Epithelial cell of proximal tubule (primary cell): ENCODE results near the gene LGALSL. TPM values are rescaled to one million over a fixed set of nuclear protein-coding genes. Genes with fewer than 3 reads are reported as not detected.

Experiments used
- DNase-seq: peaks from one replicate; pipeline ENCODE4 v3.0.0-alpha.2; 2011; ENCODE audit warnings: low read depth
- H3K4me3 ChIP-seq: 2 replicates; pipeline ENCODE4 v1.5.1; 2011; ENCODE audit warnings: low read depth, mild to moderate bottlenecking, low read length
- total RNA-seq: library from RNA; depleted of rRNA; stranded (reverse); fragments of >200 nt; gene quantifications from 2 replicates; pipeline ENCODE4 v1.2.3, GENCODE V29; 2015
- TF ChIP-seq, protein P1 (sequence below): conservative IDR thresholded peaks from 2 replicates; pipeline ENCODE4 v1.5.1; 2012; ENCODE audit warnings: low read depth, mild to moderate bottlenecking, low read length

The LGALSL gene
- total RNA-seq: 4.4 and 20.1 TPM in 2 replicates

DNA sequence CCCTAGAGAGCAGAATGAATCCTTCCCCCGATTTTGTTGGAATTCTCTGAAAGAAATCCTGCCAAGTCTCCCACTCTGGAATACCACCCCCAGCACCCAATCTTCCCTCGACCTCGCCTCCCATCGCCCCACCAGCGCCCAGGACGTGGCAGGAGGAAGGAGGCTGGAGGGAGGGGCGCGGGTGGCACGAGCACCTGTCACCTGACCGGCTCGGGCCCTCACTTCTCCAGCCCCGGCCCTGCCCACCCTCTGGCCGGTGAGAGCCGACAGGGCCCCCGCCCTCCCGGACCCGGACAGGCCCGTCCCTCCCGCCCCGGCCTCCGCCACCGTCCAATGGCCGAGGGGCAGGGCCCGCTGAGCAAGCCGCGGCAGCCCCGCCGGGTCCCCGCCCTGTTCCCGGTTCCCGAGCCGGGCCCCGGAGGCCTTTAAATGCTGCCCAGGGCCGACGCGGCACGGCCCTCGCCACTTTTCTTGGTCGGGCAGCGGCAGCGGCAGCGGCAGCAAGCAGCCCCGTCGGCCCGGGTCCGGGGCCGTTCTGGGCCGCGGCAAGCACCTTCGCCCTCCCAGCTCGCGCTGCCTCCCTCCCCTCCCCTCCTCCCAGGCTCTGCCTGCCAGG lies at the start of gene LGALSL:
Gene LGALSL (plus strand): TSS at position 393 of the 616 bp plus-strand sequence. CDS start 384 bp downstream, outside the sequence.
- H3K4me3 ChIP-seq: peak within 1 kb of the TSS; percentile 71
- no peak for DNase-seq
- TF ChIP-seq, protein P1, sequence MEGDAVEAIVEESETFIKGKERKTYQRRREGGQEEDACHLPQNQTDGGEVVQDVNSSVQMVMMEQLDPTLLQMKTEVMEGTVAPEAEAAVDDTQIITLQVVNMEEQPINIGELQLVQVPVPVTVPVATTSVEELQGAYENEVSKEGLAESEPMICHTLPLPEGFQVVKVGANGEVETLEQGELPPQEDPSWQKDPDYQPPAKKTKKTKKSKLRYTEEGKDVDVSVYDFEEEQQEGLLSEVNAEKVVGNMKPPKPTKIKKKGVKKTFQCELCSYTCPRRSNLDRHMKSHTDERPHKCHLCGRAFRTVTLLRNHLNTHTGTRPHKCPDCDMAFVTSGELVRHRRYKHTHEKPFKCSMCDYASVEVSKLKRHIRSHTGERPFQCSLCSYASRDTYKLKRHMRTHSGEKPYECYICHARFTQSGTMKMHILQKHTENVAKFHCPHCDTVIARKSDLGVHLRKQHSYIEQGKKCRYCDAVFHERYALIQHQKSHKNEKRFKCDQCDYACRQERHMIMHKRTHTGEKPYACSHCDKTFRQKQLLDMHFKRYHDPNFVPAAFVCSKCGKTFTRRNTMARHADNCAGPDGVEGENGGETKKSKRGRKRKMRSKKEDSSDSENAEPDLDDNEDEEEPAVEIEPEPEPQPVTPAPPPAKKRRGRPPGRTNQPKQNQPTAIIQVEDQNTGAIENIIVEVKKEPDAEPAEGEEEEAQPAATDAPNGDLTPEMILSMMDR: no peak

DNA sequence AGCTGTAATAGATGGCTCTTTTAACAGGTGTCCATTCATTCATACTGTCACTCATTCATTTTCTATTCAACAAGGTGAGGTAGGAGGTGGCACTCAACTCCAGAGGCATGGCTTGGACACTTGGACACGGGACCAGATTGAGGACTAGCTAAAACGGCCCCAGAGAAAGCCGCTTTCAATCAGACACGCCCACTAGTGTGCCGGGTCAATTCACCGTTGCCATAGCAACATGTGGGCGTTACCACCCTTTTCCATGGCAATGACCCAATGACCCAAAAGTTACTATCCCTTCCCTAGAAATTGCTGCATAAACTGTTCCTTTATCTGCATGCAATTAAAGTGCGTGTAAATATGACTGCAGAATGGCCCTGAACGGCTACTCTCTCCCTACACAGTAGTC lies 49.2 kb upstream of the LGALSL start:
- TF ChIP-seq, protein P1: no peak
- DNase-seq: no peak
- no peak overlapping the region for H3K4me3 ChIP-seq

DNA sequence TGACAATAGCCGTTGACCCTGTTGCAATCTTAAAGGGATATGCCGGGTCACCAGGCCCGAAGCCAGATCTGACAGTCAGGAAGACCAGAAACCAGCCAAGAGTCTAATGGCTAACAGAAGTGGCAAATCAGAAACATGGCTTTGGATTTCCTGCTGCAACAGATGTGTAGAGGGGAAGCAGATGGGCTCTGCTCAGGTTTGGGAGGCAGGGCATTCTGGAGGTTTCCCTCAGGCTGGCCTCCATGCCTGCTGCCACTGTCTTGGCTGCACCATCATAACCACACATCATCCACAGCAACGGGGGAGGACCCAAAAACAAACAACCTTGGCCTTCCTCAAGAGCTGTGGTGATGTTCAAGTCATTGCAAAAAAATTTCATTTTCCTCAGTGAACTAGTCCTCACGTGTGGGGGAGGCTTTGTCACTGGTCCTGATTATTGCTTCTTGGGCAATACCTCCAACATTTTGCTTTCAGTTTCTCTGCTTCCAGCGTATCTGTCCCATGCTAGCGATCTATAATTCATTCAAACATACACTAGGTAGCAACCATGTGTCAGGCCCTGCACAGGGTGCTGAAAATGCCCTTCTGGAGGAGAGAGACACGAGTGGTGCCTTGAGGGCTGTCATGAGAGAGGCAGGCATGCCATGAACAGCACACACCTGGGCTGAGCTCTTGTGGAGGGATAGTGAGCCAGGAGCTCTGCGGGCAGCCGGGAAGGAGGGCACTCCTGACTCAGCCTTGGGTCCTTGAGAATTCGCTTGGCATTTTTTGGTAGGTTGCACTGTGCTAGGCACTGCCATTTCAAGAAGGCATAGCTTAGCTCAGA lies 48.2 kb upstream of the LGALSL start:
- TF ChIP-seq, protein P1: no peak
- H3K4me3 ChIP-seq: no peak overlapping the region
- no peak for DNase-seq

DNA sequence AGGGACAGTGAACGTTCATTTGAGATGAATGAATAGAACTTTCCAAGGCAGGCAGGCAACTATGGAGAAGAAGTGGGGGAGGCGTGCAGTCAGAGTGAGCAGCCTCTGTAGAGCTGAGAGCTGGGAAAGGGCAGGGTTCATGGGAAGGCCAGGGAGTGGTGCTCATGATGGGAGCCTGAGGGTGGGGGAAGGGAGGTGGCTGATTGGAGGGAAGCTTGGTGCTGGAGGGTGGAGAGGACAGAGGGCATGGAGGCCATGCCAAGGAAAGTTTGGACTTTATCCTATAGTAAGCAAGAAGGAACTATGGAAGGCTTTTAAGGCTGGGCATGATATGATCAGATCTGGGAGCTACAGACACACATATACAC lies 47.6 kb upstream of the LGALSL start:
- H3K4me3 ChIP-seq: no peak overlapping the region
- TF ChIP-seq, protein P1: no peak
- DNase-seq: no peak

DNA sequence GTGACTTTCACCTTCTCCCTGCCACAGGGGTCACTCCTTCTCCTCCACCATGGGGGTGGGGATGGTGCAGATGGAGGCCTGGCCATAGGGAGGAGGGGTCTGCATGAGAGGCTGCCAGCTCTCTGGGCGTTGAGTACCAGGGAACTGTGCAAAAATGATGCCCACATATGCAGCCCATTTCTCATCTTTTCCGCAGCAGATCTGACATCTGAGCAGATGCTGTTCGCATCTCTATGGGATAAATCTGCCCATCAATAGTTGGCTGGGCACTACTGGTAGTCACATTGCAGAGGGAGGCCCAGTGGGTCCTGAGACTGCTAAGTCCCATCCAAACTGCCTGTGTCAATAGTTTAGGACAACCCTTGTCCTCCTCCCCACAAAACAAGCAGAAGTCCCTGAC lies 45.9 kb upstream of the LGALSL start:
- TF ChIP-seq, protein P1: no peak
- no peak overlapping the region for H3K4me3 ChIP-seq
- DNase-seq: no peak

DNA sequence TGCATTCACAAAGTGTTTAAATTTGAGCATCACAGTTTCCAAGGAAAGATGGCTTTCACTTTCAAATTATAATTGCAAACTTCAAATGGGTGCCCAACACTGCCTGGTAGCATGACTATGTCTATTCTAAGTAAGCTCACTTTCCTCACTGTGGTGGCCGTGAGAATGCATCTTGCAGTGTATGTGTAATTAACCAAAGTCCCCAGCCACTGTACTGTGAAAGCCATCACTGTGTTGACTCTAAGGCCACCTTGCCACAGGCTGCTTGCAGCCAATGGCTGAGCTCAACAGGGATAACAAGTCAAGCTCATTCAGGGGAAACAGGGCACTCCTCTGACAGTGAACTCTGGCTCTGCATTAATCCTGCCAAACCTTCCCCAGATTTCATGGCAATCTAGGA lies 43.3 kb upstream of the LGALSL start:
- no peak for DNase-seq
- no peak overlapping the region for H3K4me3 ChIP-seq
- TF ChIP-seq, protein P1: no peak

DNA sequence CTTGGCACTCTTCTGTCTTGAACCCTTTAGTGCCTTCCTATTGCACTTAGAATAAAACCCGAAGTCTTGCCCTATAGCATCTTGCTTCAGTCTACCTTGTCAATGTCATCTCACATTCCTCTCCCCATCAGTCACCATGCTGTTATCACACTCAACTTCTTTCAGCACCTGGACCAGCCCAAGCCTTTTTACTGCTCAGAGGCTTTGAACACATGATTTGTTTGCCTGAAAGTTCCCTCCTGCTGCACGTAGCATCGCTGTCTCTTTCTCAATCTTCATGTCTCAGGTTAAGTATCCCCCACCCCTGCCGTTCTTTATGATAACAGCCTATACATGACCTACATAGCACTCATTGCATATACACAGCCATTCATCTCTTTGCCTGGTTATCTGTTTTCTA lies 41.3 kb upstream of the LGALSL start:
- H3K4me3 ChIP-seq: no peak overlapping the region
- TF ChIP-seq, protein P1: no peak
- no peak for DNase-seq
